Cerebellar nuclear complex (tissue), 1 donor: ENCODE results near the gene RBBP5.

Experiments
- DNase-seq, 2 experiments: peaks; one replicate each; lab custom pipeline; 2025; lab: John Stamatoyannopoulos, UW

The RBBP5 gene

DNA sequence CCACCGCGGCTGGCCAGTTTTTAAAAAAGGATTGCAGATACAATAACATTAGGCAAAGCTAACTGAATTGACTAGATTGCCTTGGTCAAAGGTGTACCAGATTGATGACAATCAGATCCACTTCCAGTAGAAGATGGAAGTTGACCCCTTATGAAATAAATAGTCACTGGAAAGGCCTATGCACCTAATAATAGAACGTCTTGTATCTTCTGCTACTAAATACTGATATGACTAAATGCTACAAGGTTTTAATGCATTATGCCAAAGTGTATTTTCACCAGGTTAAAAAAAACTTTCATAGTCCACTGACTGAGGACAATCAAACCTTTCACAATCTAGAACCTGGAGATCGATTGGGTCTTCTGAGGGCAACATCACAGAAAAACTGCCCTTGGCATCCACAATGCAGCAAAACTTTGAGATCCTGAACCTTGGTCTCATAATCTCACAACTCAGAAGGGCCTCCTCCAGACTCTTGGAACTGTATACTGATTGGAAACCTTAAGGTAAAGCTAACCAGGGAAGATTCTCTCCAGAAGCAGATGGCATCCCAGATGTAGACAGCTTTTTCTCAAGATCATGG, 7.8 kb upstream of the RBBP5 start:
- no peak for DNase-seq

DNA sequence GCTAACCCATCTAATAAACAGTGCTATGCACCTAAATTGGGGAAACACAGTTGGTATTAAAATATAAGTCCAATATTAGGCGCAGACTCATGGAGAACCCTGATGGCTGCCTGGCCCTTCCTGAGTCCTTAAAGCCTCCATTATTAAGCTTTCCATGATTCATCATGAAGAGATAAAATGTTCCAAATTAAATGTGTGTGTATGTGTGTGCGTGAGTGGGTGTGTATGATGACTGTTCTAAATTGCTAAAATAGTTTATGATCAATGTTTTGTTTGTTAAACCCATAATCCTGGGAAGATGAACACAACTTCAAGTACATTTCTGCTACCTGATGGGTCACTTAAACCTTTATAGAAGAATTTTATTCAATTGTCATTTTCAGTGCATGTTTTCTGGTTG, 6.3 kb upstream of the RBBP5 start:
- DNase-seq: no peak

DNA sequence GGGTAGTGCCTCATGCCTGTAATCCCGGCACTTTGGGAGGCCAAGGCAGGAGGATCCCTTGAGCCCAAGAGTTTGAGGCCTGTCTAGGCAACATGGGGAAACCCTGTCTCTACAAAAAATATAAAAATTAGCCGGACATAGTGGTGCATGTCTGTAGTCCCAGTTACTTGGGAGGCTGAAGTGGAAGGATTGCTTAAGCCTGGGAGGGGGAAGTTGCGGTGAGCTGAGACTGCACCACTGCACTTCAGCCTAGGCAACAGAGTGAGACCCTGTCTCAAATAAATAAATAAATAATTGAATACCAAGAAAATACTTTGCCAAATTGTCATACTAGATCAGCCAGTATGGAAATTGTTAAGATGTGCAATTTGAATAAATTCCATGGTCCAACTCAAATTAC, 5.9 kb upstream of the RBBP5 start:
- DNase-seq: no peak

DNA sequence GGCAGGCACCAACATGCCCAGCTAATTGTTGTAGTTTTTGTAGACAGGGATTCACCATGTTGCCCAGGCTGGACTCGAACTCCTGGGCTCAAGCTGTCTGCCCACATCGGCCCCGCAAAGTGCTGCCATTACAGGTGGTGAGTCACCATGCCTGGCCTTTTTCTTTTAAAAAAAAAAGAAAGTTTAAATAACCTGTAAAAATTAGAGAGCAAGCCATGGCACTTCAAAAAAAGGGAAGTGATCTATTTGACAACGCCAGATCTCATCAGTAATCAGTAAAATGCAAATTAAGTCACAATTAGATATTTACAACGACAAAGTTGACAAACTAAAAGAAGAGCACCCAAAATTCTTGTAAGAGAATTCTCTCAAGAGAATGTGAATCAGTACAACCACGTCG, 2.9 kb upstream of the RBBP5 start:
- DNase-seq: no peak

DNA sequence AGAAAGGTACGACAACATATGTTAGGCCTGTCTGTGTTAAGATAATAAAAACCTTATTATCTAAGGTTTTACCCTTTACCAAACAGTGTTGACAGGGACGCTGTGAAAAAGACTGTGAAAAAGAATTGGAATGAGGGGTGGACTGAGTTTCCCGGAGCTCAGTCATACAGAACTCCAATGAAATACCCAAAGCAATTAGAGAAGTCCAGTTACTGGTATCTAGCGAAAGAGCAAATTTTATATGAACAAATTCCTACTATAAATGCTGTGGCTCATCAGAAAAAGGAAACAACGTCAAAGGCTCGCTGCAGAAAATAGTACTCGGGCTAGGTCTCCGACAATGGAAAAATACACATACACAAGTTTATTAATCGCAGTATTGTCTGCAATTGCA, 708 bp upstream of the RBBP5 start:
- DNase-seq: no peak

DNA sequence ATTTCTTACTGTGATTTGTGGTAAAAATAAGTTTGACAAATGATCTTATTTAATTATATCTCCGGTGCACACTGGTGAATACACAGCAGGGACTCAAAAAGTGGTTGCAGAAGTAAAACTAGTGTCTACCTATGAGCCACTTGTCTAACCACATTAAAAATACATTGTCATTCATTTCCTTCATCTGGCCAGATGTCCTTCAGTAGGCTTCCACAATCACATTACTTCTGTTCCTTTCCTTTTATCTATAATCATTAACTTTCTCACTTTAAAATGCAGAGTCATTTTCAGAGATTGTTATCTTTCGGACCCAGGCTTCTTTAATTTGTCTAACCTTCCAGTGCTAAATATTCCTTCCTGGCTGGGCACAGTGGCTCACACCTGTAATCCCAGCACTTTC, 3.0 kb downstream of the RBBP5 start:
- DNase-seq: no peak

DNA sequence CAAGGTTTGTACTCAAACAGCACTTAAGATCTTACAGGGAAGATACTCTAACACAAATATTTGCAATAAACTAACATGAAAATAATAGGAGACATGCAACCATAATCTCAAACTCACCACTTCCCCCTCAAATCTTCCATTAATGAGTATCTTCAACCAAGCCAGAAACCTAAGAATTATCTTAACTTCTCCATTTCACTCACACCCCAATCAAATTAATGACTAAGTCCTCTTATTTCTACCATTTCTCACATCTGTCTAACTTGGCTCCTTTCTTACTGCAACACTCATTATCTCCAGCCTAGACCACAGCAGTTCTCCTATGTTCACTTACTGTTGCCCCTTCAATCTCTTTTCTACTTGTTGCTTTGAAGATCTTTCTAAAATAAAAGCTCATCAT, 10.4 kb downstream of the RBBP5 start:
- no peak for DNase-seq

DNA sequence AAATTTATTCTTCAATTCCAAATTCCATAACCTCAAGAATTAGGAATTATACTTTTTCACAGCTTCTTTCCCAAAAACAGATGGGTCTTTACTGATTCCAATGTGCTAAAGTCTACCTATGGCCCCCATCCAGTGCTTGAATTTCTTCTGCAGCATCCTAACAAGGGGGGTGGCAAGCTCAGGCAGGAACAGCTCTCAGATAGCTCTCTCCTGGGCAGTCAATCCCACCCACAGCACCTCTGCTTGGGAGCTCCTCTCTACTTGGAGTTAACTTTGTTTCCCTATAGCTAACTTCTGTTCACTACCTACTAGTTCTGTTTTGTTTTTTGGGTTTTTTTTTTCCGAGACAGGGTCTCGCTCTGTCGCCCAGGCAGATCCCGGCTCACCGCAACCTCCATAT, 12.1 kb downstream of the RBBP5 start:
- DNase-seq: no peak

DNA sequence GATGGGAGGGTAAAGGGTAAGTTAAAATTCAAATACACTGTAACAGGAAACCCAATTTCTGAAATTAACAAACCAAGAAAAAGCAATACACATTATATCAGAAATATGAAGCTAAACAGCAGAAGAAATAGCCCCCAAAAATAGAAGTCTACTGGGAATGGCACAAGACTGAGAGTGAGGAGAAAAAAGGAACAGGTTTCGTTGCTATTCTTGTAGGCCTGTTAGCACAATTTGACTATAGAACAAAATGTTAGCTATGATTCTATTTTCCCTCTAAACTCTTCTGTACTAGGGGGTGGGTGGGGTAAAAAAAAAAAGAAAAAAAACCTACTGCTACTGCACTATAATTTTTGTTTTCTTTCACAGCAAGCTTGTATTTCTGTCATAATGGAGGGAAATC, 12.5 kb downstream of the RBBP5 start:
- no peak for DNase-seq

DNA sequence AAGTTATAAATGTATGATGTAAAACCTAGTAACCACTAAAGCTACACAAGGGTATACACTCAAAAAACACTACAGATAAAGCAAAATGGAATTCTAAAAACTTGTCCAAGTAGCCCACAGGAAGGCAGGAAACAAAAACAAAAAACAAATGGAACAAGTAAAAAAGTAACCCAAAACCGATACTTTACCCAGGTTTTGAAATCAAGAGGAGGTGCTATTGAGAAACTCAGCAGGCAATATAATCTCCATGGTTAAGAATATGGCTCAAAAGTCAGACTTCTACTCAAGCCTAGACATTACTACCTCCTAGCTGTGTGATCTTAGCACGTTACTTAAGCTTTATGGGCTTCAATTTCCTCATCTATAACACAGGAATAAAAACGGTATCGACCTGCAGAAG, 13.3 kb downstream of the RBBP5 start:
- no peak for DNase-seq

DNA sequence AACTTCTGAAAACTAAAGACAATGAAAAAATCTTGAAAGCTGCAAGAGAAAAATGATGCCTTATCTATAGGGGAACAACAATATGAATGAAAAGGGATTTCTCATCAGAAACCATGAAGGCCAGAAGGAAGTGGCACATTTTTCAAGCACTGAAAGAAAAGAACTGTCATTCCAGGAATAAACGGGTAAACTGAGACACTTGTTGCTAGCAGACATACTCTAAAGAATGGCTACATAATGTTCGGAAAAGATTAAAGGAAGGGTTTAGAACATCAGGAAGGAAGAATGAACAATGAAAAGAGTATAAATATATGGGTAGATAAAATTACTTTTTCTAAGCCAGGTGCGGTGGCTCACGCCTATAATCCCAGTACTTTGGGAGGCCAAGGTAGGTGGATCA, 14.5 kb downstream of the RBBP5 start:
- DNase-seq: no peak

DNA sequence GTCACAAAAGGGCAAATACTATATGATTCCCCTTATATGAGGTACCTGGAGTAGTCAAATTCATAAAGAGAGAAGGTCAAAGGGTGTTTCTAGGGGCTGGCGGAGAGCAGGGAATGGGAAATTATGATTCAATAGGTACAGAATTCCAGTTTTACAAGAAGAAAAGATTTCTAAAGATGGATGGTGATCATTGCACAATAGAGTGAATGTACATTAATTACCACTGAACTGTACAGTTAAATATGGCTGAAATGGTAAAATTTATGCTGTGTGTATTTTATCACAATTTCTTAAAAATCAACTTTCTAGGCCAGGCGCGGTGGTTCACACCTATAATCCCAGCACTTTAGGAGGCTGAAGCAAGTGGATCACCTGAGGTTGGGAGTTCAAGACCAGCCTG, 19.4 kb downstream of the RBBP5 start:
- no peak for DNase-seq

DNA sequence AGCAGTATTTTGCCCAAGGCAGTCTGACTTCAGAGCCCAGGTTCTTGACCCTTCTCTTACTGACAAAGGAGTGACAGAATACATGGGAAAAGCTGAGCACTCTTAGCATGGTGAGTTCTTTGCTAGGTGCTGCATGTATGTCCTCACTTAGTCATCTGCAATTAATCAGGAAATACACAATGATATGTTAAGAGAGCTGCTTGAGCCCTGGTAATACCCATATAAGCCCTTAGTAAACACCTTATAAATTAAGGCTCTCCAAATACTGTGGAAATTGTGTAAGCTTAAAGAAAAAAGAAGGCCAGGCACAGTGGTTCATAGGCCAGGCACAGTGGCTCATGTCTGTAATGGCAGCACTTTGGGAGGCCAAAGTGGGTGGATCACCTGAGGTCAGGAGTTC, 23.5 kb downstream of the RBBP5 start:
- no peak for DNase-seq

DNA sequence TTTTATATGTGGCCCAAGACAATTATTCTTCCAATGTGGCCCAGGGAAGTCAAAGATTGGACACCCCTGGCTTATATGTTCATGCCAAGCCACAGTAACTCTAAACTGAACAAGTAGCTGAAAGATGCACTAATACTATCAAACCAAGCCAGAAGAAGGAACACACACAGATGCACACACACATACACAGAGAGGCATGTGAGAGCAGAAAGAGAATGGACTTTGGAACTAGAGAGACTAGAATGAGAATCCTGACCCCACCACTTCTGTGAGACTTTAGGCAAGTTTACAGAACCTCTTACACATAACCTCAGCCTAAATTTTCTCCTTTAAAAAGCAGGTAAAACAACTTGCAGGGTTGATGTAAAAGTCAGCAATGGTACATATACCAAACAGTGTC, 26.4 kb downstream of the RBBP5 start:
- DNase-seq: no peak

DNA sequence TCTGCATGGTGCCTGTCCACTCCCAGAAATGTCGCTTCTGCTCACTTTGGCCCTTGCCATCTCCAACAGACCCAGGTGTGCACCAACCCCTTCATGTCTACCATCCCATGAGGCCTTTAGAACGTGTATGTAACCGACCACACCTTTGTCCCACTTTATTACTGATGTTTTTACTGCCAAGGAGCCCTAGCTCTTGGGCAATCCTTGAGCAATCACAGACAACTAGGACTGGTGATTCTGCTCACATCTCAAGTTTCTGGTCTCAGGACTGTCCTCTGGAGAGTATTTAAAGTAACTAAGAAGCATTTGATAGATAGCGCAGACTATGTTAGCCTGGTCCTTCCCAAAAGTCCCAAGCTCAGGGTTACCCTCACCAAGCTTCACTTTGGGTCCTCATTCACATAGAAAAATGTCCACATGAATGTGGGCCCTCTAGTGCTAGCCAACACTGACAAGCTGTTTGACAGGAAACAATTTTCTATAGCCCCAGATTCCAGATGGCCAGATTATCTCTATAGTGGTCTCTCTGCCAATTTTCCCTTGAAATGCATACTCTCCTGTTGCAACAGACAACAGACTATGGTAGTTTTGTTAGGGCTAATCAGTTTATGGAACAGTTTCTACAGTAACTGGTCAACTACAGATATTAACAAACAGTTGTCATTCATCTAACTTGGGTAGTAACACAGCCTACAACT, 30.6 kb downstream of the RBBP5 start:
- peak in 1 of 2 experiments; percentile 22 for DNase-seq

DNA sequence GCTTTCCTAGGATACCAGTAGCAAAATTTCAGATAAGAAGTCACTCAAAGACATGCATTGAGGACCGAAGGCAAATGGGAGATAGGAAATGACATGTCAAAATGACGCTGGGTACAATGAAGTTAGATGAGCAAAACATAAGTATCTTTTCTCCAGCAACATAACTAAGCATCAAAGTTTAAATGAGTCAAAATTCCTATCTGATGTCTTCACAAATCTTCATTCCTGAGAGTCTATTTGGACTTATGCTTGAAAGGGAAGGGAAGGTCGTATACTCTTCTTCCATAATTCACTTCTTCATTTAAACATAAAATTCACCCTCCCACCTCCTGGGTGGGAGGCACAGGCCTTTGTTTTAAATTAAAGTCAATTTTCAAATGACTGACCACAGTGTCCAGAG, 33.4 kb downstream of the RBBP5 start:
- no peak for DNase-seq

DNA sequence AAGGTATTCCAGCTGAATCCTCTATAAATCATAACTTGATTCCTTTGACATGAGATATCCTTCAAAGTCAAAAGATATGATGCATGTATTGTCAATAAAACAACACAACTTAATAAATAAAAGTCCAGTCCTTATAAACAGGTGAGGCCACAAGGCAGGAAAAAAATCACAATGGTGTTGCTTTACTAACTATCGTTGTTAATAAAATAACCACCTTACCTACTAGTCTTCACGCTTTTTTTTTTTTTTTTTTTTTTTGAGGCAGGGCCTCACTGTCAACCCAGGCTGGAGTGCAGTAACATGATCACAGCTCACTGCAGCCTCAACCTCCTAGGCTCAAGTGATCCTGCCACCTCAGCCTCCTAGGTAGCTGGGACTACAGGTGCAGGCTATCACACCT, 37.4 kb downstream of the RBBP5 start, which contains the start of gene TMEM81:
TSS of gene TMEM81 (minus strand) at position 101 of the 400 bp plus-strand sequence. CDS start 140 bp downstream, outside the sequence.
- no peak for DNase-seq

DNA sequence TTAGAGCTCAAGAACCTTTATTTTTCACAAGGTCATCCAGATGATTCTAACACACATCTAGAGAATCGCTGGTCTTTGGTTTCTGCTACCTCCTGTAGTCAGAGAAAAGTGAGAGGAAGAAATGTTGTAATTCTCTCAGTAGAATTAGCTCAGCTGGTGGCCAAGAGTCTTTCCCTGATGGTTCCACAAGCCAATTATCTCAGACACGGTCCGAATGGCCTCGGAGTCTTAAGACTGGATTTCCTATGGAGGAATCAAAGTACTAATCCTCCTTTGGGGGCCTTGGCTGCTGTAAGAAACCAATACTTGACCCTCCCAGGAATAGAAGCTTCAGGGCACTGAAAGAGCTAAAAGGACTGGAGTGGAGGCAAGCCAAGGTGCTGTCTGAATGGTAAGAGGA, 39.3 kb downstream of the RBBP5 start:
- no peak for DNase-seq

DNA sequence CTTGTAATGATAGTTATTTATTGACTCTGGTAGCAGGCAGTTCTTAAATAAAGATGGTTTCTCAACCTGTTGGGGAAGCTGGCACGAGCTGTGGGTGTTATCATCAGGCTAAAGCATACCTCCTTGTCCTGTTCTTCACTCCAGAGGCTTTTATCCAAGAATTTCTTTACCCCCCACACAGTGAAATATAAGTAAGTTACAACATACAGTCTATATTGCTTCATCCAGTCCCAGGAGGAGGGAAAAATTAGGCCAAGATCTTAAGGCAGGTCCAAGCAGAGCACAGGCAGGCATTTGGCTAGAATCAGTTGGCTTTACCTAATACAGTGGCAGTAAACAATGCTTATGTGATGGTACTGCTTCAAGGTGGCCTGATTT, 43.9 kb downstream of the RBBP5 start:
- DNase-seq: no peak

DNA sequence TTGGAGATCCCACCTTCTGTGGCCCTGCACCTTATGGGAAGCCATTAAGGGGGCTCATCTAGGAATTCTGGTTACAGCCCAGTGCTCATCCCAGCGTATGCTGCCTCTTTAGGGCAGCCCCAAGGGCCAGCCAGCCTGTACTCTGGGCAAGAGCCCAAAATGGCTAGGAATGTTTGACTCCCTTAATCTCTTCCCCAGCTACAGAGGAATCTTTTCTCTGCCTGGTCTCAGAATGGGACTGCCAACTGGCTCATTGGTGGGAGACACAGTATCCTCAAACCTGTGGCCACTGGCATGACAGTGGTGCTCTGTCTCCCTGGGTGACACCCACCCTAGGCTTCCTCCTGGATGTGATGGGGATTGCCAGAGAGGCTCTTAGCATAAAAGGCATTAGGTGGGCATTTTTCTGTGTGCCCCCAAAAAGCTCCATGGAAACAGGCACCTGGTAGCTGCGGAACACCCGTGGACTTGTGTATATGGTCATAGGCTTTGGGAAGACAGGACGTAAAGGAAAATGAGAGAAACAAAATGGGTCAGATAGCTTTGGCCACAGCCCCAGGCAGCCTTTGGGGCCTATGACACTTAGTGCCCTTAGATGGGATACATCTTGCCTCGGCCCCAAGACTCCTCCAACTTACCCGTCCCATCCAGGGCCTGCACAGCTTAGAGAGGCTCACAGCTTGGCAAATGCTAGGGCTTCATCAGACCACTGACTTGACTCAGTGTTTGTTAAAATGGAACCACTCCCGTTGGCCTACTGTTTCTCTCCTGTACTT, 44.4 kb downstream of the RBBP5 start:
- DNase-seq: no peak

DNA sequence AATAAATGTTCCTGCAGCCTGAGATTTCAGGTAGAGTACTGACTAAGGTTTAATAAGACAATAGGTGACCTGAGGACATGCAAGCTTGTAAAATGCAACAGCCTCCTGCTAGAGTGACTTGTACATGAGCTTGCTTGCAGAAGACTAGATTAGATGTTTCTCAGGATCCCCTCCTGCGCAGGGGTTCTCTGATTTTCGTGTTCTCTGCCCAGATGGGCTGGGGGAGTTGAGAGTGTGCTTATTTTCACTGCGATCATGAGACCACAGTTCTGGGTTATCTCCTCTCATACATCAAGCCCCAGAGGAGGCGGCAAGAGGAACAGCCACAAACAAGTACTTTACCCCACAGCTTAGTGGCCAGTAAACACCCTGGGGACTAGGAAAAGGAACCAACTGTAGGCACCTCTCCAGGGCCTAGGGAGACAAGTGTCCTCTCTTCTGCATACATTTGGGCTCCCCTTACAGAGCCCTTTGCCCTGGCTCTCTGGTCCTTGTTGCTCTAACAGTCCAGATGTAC, 45.5 kb downstream of the RBBP5 start:
- no peak for DNase-seq

DNA sequence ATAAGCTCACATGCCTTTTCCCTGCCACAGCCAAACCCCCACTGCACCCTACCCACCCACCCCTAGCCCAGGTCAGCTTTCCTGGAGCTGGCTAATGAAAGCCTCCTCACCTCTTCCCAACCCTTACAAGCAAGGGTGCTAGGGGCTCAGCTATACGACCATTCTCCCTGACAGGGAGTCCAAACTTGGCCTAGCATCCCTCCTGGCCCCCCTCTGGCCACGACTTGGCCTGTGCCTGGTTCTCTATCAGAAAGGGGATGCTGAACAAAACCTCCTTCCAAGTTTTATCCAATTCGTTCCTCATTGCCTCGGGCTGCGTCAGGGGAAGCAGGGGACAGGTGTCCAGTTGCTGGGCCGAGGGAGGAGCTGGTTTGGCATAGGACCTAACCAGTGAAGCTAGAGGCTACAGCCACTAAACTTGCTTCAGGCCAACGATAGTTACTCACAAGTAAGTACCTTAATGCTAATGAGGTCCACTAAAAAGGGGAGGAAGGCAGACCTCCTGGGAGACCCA, 46.1 kb downstream of the RBBP5 start:
- no peak for DNase-seq

DNA sequence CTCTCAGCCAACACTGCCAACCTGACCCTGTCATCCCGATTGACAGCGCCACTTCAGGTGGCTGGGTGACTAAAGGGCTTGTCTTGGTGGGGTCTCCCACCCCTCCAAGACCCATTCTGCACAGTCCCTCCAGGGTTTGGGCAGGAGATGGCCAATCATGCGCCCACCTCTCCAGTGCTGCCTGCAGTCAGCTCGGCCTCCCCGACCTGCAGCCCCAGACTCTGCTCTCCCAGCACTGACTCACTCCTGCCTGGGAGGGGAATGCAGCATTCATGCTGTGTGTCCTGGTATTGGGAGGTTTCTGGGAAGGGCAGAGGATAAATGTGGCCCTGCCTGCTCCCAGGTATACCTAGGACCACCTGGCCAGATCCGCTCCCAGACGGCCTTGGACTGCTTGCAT, 47.3 kb downstream of the RBBP5 start:
- no peak for DNase-seq
